ENCODE measurements around the gene COL4A3.

COL4A3 gene

DNA sequence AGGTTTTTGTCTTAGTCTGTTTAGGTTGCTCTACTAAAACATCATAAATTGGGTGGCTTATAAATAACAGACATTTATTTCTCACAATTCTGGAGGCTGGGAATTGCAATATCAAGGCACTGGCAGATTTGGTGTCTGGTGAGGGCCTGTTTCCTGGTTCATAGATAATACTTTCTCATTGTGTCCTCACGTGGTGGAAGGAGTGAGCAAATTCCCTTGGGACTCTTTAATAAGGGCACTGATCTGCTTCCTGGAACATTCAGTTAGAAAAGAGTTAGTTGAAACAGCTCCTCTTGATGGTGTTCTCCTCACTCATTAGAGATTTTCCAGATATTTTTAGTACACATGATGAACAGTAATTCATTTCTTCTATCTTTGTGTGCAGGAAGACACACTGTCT is 22.3 kb downstream of the COL4A3 start:
- TF ChIP-seq CREB1 (IDR thresholded peaks at IDR 0.05; ENCODE audit: low read depth) (no peak), EP300 (IDR thresholded peaks at IDR 0.05; ENCODE audit: borderline replicate concordance) (no peak), FOXM1 (IDR thresholded peaks at IDR 0.05; ENCODE audit: borderline replicate concordance, low read depth) (no peak), RAD21 (IDR thresholded peaks at IDR 0.05; ENCODE audit: low read depth) (no peak), NFIC (IDR thresholded peaks at IDR 0.05) (no peak), ZBTB7A (IDR thresholded peaks at IDR 0.05; ENCODE audit: low read depth) (no peak), TCF12 (IDR thresholded peaks at IDR 0.05; ENCODE audit: low read depth) (no peak)
- TF ChIP-seq, protein P1, sequence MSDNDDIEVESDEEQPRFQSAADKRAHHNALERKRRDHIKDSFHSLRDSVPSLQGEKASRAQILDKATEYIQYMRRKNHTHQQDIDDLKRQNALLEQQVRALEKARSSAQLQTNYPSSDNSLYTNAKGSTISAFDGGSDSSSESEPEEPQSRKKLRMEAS (IDR thresholded peaks at IDR 0.05) = no peak

DNA sequence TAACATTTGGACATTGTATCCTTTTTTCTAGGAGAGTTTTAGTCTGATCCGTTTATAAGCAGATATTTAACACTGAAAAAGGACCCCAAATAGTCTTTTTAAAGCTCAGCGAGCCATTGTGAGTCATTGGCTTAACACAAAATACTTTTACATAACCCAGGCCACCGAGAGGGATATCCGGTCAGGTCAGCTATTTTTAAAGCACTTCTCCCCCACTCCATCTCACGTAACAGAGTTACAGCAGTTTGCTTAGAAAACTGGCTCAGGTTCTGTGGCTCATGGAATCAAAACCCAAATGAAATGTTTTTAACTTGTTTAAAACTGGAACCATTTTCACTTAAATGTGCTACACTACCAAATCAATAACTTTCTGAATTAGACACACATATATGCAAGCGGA is 23.9 kb downstream of the COL4A3 start:
- TF ChIP-seq NFIC (IDR thresholded peaks at IDR 0.05) (no peak), ZBTB7A (IDR thresholded peaks at IDR 0.05; ENCODE audit: low read depth) (no peak), TEAD4 (IDR thresholded peaks at IDR 0.05) (no peak)

GRCh38 chr2:227191367-227191766 is 26.9 kb downstream of the COL4A3 start:
- TF ChIP-seq YY1 (IDR thresholded peaks at IDR 0.05; ENCODE audit: low read depth) = no peak
- no peak for TF ChIP-seq RAD21 (IDR thresholded peaks at IDR 0.05; ENCODE audit: low read depth)
- TF ChIP-seq, protein P2, sequence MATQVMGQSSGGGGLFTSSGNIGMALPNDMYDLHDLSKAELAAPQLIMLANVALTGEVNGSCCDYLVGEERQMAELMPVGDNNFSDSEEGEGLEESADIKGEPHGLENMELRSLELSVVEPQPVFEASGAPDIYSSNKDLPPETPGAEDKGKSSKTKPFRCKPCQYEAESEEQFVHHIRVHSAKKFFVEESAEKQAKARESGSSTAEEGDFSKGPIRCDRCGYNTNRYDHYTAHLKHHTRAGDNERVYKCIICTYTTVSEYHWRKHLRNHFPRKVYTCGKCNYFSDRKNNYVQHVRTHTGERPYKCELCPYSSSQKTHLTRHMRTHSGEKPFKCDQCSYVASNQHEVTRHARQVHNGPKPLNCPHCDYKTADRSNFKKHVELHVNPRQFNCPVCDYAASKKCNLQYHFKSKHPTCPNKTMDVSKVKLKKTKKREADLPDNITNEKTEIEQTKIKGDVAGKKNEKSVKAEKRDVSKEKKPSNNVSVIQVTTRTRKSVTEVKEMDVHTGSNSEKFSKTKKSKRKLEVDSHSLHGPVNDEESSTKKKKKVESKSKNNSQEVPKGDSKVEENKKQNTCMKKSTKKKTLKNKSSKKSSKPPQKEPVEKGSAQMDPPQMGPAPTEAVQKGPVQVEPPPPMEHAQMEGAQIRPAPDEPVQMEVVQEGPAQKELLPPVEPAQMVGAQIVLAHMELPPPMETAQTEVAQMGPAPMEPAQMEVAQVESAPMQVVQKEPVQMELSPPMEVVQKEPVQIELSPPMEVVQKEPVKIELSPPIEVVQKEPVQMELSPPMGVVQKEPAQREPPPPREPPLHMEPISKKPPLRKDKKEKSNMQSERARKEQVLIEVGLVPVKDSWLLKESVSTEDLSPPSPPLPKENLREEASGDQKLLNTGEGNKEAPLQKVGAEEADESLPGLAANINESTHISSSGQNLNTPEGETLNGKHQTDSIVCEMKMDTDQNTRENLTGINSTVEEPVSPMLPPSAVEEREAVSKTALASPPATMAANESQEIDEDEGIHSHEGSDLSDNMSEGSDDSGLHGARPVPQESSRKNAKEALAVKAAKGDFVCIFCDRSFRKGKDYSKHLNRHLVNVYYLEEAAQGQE (IDR thresholded peaks at IDR 0.05; ENCODE audit: low read depth) = no peak
- TF ChIP-seq CREB1 (IDR thresholded peaks at IDR 0.05; ENCODE audit: low read depth) = no peak
- TF ChIP-seq TEAD4 (IDR thresholded peaks at IDR 0.05) = no peak
- no peak for TF ChIP-seq FOXM1 (IDR thresholded peaks at IDR 0.05; ENCODE audit: borderline replicate concordance, low read depth)
- TF ChIP-seq TAF1 (IDR thresholded peaks at IDR 0.05; ENCODE audit: low read depth) = no peak
- no peak for TF ChIP-seq EGR1 (IDR thresholded peaks at IDR 0.05)
- no peak for TF ChIP-seq CEBPB (IDR thresholded peaks at IDR 0.05)
- TF ChIP-seq NFIC (IDR thresholded peaks at IDR 0.05) = no peak
- no peak for TF ChIP-seq ZBTB7A (IDR thresholded peaks at IDR 0.05; ENCODE audit: low read depth)
- TF ChIP-seq, protein P1 (IDR thresholded peaks at IDR 0.05) = no peak
- no peak for TF ChIP-seq TCF12 (IDR thresholded peaks at IDR 0.05; ENCODE audit: low read depth)
- TF ChIP-seq, protein P3, sequence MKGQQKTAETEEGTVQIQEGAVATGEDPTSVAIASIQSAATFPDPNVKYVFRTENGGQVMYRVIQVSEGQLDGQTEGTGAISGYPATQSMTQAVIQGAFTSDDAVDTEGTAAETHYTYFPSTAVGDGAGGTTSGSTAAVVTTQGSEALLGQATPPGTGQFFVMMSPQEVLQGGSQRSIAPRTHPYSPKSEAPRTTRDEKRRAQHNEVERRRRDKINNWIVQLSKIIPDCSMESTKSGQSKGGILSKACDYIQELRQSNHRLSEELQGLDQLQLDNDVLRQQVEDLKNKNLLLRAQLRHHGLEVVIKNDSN (IDR thresholded peaks at IDR 0.05) = no peak
- TF ChIP-seq EP300 (IDR thresholded peaks at IDR 0.05; ENCODE audit: borderline replicate concordance) = no peak

GRCh38 chr2:227192491-227192890 is 28.1 kb downstream of the COL4A3 start:
- TF ChIP-seq, protein P1 (IDR thresholded peaks at IDR 0.05) = no peak

GRCh38 chr2:227194219-227194618 is 29.8 kb downstream of the COL4A3 start:
- TF ChIP-seq CEBPB (IDR thresholded peaks at IDR 0.05) (no peak), EGR1 (IDR thresholded peaks at IDR 0.05) (no peak), YY1 (IDR thresholded peaks at IDR 0.05; ENCODE audit: low read depth) (no peak), FOXM1 (IDR thresholded peaks at IDR 0.05; ENCODE audit: borderline replicate concordance, low read depth) (no peak), CREB1 (IDR thresholded peaks at IDR 0.05; ENCODE audit: low read depth) (no peak)
- TF ChIP-seq, protein P1 (IDR thresholded peaks at IDR 0.05) = no peak
- TF ChIP-seq, protein P3 (IDR thresholded peaks at IDR 0.05) = no peak

DNA sequence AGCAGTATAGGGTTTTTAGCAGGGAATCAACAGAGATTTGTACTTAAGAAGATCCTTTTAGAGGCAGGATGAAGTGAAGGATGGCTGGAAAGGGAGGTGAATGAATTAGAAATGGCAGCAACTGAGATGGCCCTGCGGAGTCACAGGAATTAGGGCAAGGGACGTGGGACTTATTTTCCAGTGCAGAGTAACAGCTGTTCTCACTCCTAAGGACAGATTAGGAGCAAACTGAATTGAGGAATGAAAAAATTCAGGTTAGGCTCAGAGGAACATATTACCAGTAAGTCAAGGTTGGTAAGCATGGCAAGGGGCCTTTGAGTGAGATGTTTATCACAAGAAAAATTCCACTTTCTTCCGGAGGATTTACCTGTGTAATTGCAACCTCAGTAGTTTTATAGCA is 34.4 kb downstream of the COL4A3 start:
- TF ChIP-seq, protein P2 (IDR thresholded peaks at IDR 0.05; ENCODE audit: low read depth) = no peak
- TF ChIP-seq TEAD4 (IDR thresholded peaks at IDR 0.05) (no peak), RAD21 (IDR thresholded peaks at IDR 0.05; ENCODE audit: low read depth) (no peak), YY1 (IDR thresholded peaks at IDR 0.05; ENCODE audit: low read depth) (no peak), EP300 (IDR thresholded peaks at IDR 0.05; ENCODE audit: borderline replicate concordance) (no peak)

DNA sequence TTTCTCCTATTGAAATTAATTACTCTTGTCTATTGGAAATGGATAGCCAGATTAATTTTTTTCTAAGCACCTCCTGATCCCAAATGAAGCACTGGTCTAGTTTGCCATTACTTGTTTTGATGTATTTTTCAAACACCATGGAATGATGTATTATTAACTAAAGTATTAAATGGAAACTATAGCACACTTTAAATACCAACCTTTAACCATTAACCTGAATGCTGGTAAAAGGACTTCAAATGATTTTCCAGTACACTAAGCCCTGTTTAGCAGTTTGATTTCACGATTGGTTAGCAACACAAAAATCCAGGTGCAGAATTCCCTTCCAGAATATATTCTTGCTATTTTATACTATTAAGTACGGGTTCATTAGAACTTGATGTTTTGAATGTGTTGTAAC is 37.3 kb downstream of the COL4A3 start:
- no peak for TF ChIP-seq CREB1 (IDR thresholded peaks at IDR 0.05; ENCODE audit: low read depth)
- TF ChIP-seq, protein P1 (IDR thresholded peaks at IDR 0.05) = no peak
- no peak for TF ChIP-seq RAD21 (IDR thresholded peaks at IDR 0.05; ENCODE audit: low read depth)
- no peak for TF ChIP-seq TAF1 (IDR thresholded peaks at IDR 0.05; ENCODE audit: low read depth)
- no peak for TF ChIP-seq CEBPB (IDR thresholded peaks at IDR 0.05)
- no peak for TF ChIP-seq EP300 (IDR thresholded peaks at IDR 0.05; ENCODE audit: borderline replicate concordance)
- TF ChIP-seq, protein P3 (IDR thresholded peaks at IDR 0.05) = no peak
- TF ChIP-seq, protein P2 (IDR thresholded peaks at IDR 0.05; ENCODE audit: low read depth) = no peak
- no peak for TF ChIP-seq NFIC (IDR thresholded peaks at IDR 0.05)
- TF ChIP-seq TEAD4 (IDR thresholded peaks at IDR 0.05) = no peak
- no peak for TF ChIP-seq FOXM1 (IDR thresholded peaks at IDR 0.05; ENCODE audit: borderline replicate concordance, low read depth)
- TF ChIP-seq EGR1 (IDR thresholded peaks at IDR 0.05) = no peak
- TF ChIP-seq TCF12 (IDR thresholded peaks at IDR 0.05; ENCODE audit: low read depth) = no peak
- no peak for TF ChIP-seq YY1 (IDR thresholded peaks at IDR 0.05; ENCODE audit: low read depth)
- no peak for TF ChIP-seq ZBTB7A (IDR thresholded peaks at IDR 0.05; ENCODE audit: low read depth)
